Ovary (tissue), 3 donors: Measurements from ENCODE around the gene LCE3B.

Experiments used
- CTCF ChIP-seq, 3 donors: fragments of 450-650 bp in 2 of 3; fragments of 200-600 bp in 1 of 3; IDR thresholded peaks; one replicate each; pipeline versions ENCODE4 v1.5.1 to v1.8.0; 2016 to 2022; ENCODE audit warnings: antibody characterized with exemption in 3 of 3, mild to moderate bottlenecking in 1 of 3
- EP300 ChIP-seq: sonication (generic); formaldehyde crosslinking; IDR thresholded peaks from one replicate; pipeline ENCODE4 v1.6.1; 2017; ENCODE audit warnings: antibody characterized with exemption
- POLR2A ChIP-seq: fragments of 450-650 bp; IDR thresholded peaks from one replicate; pipeline ENCODE4 v1.6.1; 2017; ENCODE audit warnings: antibody characterized with exemption, mild to moderate bottlenecking, moderate library complexity
- donor health status: DM: no; HTN: no; CAD: no.

GRCh38 chr1:152657677-152658076 is 44.1 kb downstream of the LCE3B start:
- TF ChIP-seq CTCF (IDR thresholded peaks at IDR 0.05) (no peak), POLR2A (no peak), EP300 (no peak)
